C4-2B (cell line): Measurements from ENCODE around the gene RPTOR.

ENCODE experiments used
- CTCF ChIP-seq: fragments of 450-650 bp; conservative IDR thresholded peaks from 2 replicates; pipeline ENCODE4 v1.5.1; 2017; ENCODE audit warnings: mild to moderate bottlenecking
- ZFX ChIP-seq: fragments of 450-650 bp; IDR thresholded peaks from 2 replicates; pipeline ENCODE4 v1.6.1; 2017

- TF ChIP-seq CTCF, result no peak
- TF ChIP-seq ZFX, result no peak
These were observed 336.0 kb downstream of the RPTOR start for GRCh38 chr17:80880648-80880985.
